ENCODE results near the gene ACAP3.

The ACAP3 gene

GRCh38 chr1:1332774-1333480, 25.2 kb upstream of the ACAP3 start:
- in situ Hi-C loops (cut with HindIII; ENCODE audit: low pct_unique_long_range_greater_than_20kb, low sequenced_read_pairs): no loop called here
- no peak for DNase-seq (ENCODE audit: low read depth in 1 of 2, low spot score in 1 of 2)
- TF ChIP-seq JUND (IDR thresholded peaks at IDR 0.05; ENCODE audit: low read depth): no peak

- TF ChIP-seq JUND (IDR thresholded peaks at IDR 0.05; ENCODE audit: low read depth): no peak
- in situ Hi-C loops (cut with HindIII; ENCODE audit: low pct_unique_long_range_greater_than_20kb, low sequenced_read_pairs): no loop called here
- no peak for DNase-seq (ENCODE audit: low read depth in 1 of 2, low spot score in 1 of 2)
These were observed 24.5 kb upstream of the ACAP3 start for GRCh38 chr1:1332031-1332755.

- no peak for TF ChIP-seq JUND (IDR thresholded peaks at IDR 0.05; ENCODE audit: low read depth)
- in situ Hi-C loops (cut with HindIII; ENCODE audit: low pct_unique_long_range_greater_than_20kb, low sequenced_read_pairs): no loop called here
- no peak for DNase-seq (ENCODE audit: low read depth in 1 of 2, low spot score in 1 of 2)
These were observed 23.6 kb upstream of the ACAP3 start, which contains the start of gene TAS1R3 for GRCh38 chr1:1331068-1331965. Gene TAS1R3 (plus strand): TSS chr1:1331280. CDS start chr1:1331346, 66 bp downstream.

GRCh38 chr1:1330366-1331067, 22.8 kb upstream of the ACAP3 start:
- in situ Hi-C loops (cut with HindIII; ENCODE audit: low pct_unique_long_range_greater_than_20kb, low sequenced_read_pairs): no loop called here
- TF ChIP-seq JUND (IDR thresholded peaks at IDR 0.05; ENCODE audit: low read depth): no peak
- no peak for DNase-seq (ENCODE audit: low read depth in 1 of 2, low spot score in 1 of 2)

GRCh38 chr1:1329304-1330210, 21.8 kb upstream of the ACAP3 start:
- DNase-seq (ENCODE audit: low read depth in 1 of 2, low spot score in 1 of 2): no peak
- no peak for TF ChIP-seq JUND (IDR thresholded peaks at IDR 0.05; ENCODE audit: low read depth)
- in situ Hi-C loops (cut with HindIII; ENCODE audit: low pct_unique_long_range_greater_than_20kb, low sequenced_read_pairs): no loop called here

- no peak for TF ChIP-seq JUND (IDR thresholded peaks at IDR 0.05; ENCODE audit: low read depth)
- no peak for DNase-seq (ENCODE audit: low read depth in 1 of 2, low spot score in 1 of 2)
- in situ Hi-C loops (cut with HindIII; ENCODE audit: low pct_unique_long_range_greater_than_20kb, low sequenced_read_pairs): no loop called here
These were observed 20.5 kb upstream of the ACAP3 start for GRCh38 chr1:1328254-1328653.

GRCh38 chr1:1327291-1327690, 19.6 kb upstream of the ACAP3 start:
- no peak for TF ChIP-seq JUND (IDR thresholded peaks at IDR 0.05; ENCODE audit: low read depth)
- in situ Hi-C loops (cut with HindIII; ENCODE audit: low pct_unique_long_range_greater_than_20kb, low sequenced_read_pairs): no loop called here
- no peak for DNase-seq (ENCODE audit: low read depth in 1 of 2, low spot score in 1 of 2)

DNA sequence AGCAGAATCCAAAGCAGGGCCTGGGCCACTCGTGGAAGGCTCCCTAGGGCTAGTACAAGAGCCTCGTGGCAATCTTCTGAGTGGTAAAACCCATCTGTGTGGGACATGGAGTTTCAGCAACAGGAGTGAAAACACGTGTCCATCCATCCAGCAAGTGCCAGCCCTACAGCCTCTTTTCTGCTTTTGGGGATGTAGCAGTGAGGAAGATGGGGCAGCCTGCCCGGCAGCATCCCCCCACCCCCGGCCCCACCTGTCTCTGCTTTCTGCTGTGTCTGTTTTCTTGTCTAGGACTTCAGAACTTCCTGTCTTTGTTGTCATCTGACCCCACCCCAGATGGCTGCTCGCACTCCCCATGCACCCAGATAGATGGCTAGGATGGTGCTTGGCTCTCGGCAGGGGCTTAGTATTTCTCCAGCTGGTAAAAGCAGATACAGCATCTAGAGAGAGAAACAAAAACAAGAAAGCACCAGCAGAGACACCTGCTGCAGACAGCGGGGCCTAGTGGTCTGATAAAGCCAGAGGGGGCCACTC, 18.4 kb upstream of the ACAP3 start:
- in situ Hi-C loops (cut with HindIII; ENCODE audit: low pct_unique_long_range_greater_than_20kb, low sequenced_read_pairs): no loop called here
- no peak for TF ChIP-seq JUND (IDR thresholded peaks at IDR 0.05; ENCODE audit: low read depth)
- DNase-seq (ENCODE audit: low read depth in 1 of 2, low spot score in 1 of 2): no peak

GRCh38 chr1:1325288-1326074, 17.8 kb upstream of the ACAP3 start:
- in situ Hi-C loops (cut with HindIII; ENCODE audit: low pct_unique_long_range_greater_than_20kb, low sequenced_read_pairs): no loop called here

GRCh38 chr1:1324524-1325287, 17.0 kb upstream of the ACAP3 start, which contains the start of the genes CPTP and INTS11:
Gene CPTP (plus strand): TSS chr1:1324802. CDS start chr1:1326911, 2,109 bp downstream.
Gene INTS11 (minus strand): TSS chr1:1324660. CDS start chr1:1324608, 52 bp downstream.
- in situ Hi-C loops (cut with HindIII; ENCODE audit: low pct_unique_long_range_greater_than_20kb, low sequenced_read_pairs): no loop called here
- DNase-seq (ENCODE audit: low read depth in 1 of 2, low spot score in 1 of 2): peak; percentile 76 to 92
- no peak for TF ChIP-seq JUND (IDR thresholded peaks at IDR 0.05; ENCODE audit: low read depth)

More at GRCh38 chr1:1325288-1326074, 17.8 kb upstream of the ACAP3 start:
- no peak for TF ChIP-seq JUND (IDR thresholded peaks at IDR 0.05; ENCODE audit: low read depth)
- DNase-seq (ENCODE audit: low read depth in 1 of 2, low spot score in 1 of 2): peak in 1 of 2 experiments; percentile 65

Data from T47D (cell line).